Inflammatory macrophage treated with lipopolysaccharide for 1 hour (primary cell): ENCODE results near the gene WSCD2.

Source experiments
- DNase-seq, 2 donors: peaks; one replicate each; pipeline ENCODE4 v3.0.0-alpha.2; 2020 to 2022

The WSCD2 gene

DNA sequence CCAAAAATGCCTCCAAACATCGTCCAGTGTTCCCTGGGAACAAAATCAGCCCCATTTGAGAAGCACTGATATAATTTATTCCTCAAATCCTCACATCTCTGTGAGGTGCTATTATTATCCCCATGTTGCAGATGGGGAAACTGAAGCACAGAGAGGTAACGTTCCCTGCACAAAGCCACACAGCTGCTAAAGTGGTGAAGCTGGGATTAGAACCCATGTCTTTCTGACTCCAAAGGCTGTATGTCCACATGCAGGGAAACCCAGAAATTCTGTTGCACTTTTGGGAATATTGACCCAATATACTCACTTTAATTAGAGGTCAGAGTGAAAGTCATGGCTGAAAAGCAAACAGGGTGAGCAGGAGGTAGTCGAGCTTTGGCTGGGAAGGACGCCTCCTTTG lies 19.1 kb upstream of the WSCD2 start:
- DNase-seq, result no peak

DNA sequence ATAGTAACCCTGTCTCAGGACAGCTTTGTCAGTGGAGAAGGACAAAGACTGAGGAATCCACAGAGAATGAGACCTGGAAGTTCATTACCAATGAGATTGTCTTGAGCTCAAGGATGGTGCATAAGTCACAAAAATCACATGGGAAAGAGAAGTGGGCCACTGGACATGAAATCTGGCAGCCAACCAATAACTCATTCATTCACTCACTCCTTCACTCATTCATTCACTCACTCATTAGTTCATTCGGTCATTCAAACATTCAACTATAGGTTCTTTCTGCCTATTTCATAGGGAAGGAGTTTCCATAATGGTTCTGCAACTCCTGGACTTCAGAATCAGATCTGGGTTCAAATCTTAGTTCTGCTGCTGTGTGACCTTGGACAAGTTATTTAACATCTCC lies 18.2 kb upstream of the WSCD2 start:
- no peak for DNase-seq

- DNase-seq, result no peak
These were observed 16.1 kb upstream of the WSCD2 start for GRCh38 chr12:108112832-108113556.

DNA sequence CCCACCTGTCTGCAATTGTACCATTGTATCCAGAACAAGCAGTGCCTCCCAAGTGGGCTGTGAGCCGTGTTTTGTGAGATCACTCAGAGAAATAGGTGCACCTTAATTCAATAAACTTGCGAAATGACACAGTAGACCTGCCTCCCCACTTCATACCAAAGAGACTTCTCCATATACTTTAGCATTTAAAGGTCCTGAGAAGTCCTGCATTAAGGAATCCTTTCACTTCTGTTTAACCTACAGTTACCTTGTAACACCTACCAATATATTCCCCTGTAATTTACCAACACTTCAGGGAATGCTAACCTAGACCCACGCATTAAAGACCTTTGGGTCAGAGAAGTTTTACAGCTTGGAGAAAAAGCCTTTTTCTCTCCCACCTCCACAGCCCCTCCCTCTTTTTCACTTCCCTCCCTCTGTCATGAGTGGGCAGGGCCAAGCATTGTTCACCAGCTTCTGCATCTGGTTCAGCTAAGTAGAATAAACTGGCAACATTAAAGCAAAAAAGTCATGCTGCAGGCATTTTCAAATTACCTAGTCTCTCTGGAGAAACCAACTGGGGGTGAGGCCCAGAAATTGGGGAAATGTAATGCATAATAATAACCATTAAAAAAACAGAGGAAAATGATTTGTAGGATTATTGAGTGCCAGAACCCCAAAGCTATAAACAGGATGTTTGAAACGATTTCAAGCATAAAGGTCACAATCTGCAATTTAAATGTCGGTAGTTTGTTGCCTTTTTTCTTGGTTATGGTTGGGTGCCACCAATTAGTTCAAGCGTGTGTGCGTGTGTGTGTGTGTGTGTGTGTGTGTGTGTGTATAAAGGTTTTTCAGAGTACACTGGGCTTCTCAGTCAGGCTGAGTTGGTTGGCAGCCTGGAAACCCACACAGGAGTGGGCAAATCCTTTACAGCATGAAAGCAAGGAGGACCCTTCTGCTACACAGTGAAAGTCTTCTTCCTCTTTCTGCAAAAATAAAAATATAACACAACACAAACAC lies 13.7 kb upstream of the WSCD2 start:
- peak in 1 of 2 donors; percentile 23 for DNase-seq

GRCh38 chr12:108116254-108116653 lies 12.8 kb upstream of the WSCD2 start:
- DNase-seq, result no peak

DNA sequence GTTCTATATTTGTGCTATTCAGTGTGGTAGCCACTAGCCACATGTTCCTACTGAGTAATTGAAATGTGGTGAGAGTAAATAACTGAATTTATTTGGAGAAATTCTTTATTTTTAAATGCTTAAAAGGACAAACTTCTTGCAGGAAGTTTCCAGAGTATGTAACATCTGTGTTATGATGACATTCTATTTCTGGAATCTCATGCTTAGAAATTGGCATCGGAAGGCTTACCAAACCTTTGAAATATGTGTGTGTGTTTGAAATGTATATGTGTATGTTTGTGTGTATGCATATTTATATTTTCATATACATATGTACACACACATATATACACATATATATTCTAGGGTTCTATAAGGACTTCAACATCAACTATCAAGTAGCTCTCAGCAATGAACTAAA lies 12.4 kb upstream of the WSCD2 start:
- no peak for DNase-seq

GRCh38 chr12:108117163-108117849 lies 11.8 kb upstream of the WSCD2 start:
- DNase-seq, result no peak

DNA sequence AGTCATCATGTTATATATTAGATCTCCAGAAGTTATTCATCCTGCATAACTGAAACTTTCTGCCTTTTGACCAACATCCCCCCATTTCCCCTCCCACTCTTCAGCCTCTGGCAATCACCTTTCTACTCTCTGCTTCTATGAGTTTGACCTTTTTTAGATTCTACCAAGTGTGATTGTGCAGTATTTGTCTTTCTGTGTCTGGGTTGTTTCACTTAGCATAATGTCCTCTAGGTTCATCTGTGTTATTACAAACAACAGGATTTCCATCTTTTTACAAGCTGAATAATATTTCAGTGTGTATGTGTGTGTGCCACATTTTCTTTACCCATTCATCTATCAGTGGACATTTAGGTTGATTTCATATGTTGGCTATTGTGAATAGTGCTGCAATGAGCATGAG lies 11.2 kb upstream of the WSCD2 start:
- no peak for DNase-seq

GRCh38 chr12:108119126-108119973 lies 9.7 kb upstream of the WSCD2 start:
- no peak for DNase-seq

- no peak for DNase-seq
These were observed 8.9 kb upstream of the WSCD2 start for GRCh38 chr12:108119974-108120862.

DNA sequence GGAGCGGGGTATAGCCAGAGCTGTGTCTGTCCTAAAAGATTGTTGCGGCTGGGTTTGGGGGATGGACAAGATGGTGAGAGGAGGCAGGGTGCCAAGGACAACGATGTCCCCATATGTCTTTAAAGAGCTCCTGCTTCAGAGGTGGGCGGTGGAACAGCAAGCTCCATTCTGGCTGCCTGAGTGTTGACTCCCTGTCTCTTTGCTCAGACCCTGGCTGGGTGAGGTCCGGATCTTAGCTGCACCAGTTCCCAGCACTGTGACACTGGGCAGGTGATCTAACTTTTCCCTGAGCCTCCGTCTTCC lies 8.3 kb upstream of the WSCD2 start:
- no peak for DNase-seq

- DNase-seq, result no peak
These were observed 7.8 kb upstream of the WSCD2 start for GRCh38 chr12:108121320-108121719.

DNA sequence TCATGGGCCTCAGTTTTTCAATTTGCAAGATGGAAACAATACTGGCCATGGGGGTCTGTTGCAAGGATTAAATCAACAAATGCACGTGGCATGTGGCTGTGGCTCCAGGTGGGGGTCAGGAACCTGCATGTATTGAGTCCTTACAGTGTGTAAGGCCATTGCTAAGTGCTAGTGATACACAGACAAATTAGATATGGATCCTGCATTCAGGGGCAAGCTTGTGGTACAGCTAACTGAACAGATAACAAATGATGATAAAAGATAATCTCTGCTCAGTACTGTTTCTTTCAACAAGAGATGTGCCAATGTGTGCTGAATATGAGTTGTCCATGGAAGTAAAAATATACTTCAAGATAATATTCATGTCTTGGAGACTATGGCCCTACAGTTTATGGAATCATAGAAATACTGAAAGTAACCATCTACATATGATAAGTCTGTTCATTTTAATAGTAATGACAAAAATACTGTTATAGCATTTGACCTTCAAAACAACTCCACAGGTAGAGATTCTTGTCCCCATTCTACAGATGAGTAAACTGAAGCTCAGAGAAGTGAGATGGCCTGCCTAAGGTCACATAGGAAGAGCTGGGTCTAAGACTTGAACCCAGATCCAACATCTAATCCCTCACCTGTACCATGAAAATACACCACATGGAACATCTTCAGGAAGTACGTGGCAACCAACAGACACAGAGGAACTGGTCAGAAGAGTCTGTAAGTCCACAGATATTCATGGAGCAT lies 7.2 kb upstream of the WSCD2 start:
- DNase-seq, result no peak

DNA sequence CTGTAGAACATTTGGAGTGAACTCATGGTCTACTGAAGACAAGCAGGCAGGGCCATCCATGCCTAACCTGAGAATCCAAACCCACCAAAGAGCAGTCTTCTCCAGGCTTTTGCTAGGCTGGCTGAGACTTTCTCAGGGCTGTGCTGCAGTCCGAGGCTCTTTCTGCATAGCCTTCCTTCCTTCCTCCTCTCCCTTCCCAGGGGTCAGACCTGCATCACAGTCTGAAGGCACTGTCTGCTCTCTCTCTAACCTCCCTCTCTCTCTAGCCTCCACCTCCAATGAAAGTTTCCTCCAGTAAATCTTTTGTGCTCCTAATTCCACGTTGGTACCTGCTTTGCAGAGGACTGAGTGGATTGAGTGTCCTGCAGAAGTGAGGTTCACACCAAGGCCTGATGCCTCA lies 6.4 kb upstream of the WSCD2 start:
- DNase-seq, result no peak

- no peak for DNase-seq
These were observed 5.7 kb upstream of the WSCD2 start for GRCh38 chr12:108123402-108123801.

GRCh38 chr12:108125073-108125472 lies 4.0 kb upstream of the WSCD2 start:
- DNase-seq, result no peak

DNA sequence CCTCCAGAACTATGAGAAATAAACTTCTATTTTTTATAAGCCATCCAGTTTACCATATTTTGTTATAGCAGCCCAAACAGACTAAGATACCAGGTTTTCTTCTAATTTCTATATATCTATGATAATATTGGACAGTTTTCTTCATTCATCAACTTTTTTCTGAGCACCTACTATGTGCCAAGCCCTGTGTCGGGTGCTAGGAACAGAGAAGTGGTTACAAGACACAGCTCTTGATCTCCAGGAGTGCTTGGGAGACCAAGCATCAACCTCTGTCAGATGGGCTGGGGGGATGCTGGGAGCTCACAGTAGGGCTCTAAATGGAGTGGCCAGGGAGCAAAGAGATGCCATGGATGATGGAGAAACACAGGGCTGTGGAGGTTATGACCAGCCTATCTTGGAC lies 2.9 kb upstream of the WSCD2 start:
- DNase-seq, result no peak

DNA sequence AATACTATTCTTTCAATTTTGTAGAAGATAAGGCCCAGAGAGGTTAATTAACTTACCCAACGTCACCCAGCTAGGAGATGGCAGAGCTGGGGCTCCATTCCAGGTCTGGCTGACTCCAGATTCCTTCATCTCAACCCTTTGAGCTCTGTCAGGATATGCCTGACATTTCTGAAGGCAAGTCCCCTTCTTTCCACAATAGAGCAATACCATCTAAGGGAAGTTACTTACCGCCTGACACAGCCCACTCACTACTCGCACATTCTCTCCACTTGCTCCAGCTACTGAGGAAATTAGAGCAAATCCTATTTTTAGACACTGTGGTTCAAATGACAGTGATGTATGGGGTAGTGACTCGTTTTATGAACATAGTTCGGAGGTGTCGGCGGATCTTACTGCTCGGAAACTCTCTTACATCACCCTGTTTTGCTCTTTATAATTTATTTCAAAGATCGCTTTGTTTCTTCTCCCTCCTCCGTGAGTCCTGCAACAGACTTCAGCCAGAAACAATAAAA lies 2.0 kb upstream of the WSCD2 start:
- peak; percentile 42 to 90 for DNase-seq

- DNase-seq, result no peak
These were observed 1.4 kb upstream of the WSCD2 start for GRCh38 chr12:108127654-108128053.

DNA sequence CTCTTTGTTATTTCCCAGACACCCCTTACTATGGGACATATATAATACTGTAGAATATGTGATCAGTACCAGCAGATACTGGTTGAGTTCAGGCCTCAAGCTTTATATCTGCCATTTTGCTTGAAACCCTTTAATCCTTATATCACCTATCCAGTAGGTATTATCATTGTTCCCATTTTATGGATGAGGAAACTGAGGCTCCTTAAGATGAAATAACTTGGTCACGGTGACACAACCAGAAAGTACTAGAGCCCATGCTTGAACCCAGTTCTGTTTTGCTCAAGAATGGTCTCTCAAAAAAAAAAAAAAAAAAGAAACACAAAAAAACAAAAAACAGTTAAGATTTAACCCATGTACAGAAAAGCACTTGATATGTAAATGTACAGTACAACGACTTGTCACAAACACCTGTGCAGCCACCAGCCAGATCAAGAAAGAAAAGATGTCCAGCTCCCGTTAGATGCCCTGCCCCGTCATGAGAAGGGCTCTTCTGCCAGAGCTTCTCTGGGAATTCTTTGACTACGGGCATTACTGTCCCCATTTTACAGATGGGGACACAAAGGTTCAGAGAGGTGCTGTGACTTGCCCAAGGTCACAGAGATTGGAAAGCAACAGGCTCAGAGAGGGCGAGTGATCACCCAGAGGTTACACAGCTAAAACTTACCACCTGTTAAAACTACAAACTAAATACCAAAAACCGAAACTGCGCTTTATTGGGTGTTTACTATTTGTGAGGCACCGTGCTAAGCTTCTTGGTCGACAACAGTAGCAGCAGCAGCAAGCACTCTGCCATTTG lies 669 bp upstream of the WSCD2 start:
- no peak for DNase-seq
